NCI-H2029 treated with DMSO at 0.1 percent for 48 hours (cell line): ENCODE results near the gene SUMO1.
A peak's percentile ranks its signal among the peaks of the same experiment; 100 is the strongest.

Experiments
- DNase-seq: peaks from one replicate; lab custom pipeline; 2025; lab: John Stamatoyannopoulos, UW

The SUMO1 gene

DNA sequence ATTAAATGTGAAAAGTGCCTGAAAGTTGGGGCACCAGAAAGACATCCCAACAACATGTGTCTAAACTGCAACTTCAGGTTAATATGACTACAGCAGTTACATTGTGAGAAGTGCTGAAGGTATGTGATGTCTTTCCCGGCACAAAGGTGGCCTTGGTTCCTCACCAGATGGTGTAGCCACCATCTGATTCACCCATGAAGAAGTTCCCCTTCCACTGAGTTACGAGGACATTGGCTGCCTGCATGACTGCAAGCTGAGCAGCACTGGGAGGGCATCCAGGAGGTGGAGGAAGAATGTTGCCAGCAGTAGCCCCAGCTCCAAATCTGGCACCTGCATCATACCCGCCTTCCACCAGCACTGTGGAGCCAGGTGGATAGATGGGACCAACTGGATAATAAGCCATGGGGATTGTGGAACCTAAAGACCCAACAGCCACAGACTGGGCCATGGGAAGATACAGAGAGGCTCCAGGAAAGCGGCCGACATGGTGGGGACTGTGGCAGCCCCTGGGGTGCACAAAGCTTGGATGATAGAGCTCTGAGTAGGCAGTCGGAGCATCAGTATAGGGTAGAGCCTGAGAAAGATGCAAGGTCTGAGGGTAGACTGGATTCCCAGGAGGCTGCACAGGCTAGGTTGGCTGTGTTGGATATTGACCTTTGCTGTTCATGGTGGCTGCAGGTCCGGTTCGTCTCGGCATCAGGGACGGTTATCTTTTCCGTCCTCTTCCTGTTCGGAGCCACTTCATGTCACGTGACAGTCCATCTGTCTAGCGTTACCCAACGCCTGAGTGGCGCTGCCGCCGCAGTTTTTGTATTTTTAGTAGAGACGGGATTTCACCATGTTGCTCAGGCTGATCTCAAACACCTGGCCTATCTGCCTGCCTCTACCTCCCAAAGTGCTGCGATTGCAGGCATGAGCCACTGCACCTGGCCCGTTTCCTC, 36.9 kb downstream of the SUMO1 start:
- no peak for DNase-seq

GRCh38 chr2:202196727-202197126, 41.7 kb downstream of the SUMO1 start:
- DNase-seq = no peak

- no peak for DNase-seq
These were observed 44.0 kb downstream of the SUMO1 start for GRCh38 chr2:202194418-202194817.

GRCh38 chr2:202193881-202194353, 44.5 kb downstream of the SUMO1 start:
- DNase-seq = no peak

- no peak for DNase-seq
These were observed 45.1 kb downstream of the SUMO1 start for GRCh38 chr2:202193305-202193704.

GRCh38 chr2:202187570-202187969, 50.8 kb downstream of the SUMO1 start:
- DNase-seq = no peak

GRCh38 chr2:202186641-202187202, 51.7 kb downstream of the SUMO1 start:
- DNase-seq = no peak

- DNase-seq = no peak
These were observed 53.2 kb downstream of the SUMO1 start for GRCh38 chr2:202185156-202185555.

DNA sequence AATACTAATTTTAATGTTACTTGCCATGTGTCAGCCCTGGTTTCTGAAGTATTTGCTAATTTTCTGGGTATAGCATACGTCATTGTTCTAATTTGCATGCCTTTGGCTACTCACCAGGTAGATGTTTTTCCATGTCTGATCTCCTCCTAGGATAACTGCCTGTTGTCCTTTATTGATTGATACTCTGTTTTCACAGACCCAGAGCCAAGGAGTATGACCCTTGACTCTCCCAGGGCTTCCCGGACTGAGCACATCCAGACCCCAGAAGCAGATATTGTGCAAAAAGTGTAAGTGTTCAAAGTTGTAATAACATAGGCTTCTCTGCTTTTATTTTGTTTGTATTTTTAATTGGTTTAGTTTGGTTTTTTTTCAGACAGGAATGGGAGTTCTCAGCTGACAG, 53.8 kb downstream of the SUMO1 start:
- no peak for DNase-seq

GRCh38 chr2:202178346-202178958, 59.9 kb downstream of the SUMO1 start:
- DNase-seq = peak; percentile 48

DNA sequence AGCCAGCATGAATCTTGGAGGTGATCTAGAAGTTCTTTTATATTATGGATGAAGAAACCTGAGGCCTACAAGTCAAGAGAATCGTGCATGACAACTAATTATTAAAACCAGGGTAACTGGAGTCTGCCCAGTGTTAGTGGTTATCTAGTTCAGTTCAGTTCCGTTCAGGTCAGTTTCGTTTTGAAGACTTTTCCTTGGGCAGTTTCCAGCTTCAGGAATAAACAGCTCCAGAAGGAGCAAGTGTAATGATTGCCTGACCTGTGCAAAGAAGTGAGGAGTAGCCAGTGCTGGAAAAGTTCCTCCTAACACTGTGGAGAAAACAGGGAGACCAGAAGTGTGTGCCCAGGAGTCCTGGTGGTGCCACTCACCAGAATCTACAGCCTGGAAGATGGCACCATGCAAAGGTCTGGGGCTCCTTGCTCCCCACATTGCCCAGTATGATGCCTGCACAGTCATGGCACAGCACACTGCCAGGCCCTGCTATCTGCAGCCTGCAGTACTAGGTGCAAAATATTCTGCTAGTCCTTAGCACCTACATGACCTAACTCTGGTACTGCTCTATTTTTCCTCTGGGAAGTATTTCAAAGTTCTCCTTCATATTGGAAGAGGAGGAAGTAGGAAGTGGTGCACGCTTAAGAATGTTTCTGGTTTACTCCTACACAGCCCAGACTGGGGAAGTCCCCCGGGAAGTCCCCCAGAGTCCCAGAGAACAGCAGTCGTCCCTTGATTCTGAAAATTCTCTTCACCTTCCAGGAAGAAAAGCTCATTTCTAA, 65.8 kb downstream of the SUMO1 start:
- DNase-seq = no peak

- DNase-seq = no peak
These were observed 67.1 kb downstream of the SUMO1 start for GRCh38 chr2:202171241-202171825.

DNA sequence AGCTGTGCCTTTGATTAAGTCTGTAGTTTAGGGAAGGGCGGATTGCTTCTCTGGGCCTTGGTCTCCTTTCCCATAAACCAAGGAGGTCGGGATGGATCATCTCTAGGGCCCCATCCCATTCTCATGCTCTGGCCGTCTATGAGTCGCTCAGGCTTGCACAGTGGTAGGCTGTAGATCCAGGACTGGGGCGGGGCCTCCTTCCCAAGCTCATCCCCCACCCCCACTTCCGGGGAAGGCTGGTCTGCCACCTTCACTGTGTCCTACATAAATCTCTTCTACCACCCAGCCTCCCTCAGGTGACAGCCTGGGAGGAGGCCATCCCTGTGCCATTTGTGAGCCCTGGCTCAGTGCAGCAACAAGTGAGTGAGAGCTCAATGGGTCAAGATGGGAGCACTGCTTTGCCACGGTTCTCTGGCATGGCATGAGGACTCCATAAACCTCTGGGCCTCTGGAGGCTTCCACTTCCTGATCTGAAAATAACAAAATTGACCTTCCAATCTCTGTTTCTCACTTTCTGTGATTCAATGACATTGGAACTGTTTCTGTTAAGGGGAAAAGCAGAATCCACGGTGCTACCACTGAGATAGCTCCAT, 68.5 kb downstream of the SUMO1 start:
- DNase-seq = no peak

DNA sequence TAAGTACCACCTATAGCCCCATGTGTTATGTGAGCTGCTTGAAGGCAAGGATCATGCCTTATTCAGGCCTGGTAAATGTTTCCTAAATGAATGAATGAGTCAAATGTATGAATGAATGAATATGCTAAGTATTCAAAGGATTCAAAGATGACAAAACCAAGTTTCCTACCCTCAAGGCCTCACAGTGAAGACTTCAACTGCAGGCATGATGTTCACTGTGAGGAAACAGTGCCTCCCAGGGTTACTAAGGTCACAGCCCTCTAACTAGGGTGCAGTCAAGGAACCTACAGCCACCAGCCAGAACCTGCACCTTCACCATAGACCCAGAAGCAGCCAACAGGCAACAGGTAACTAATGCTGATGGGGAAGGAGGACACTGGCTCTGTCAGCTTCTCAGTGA, 69.3 kb downstream of the SUMO1 start:
- no peak for DNase-seq

GRCh38 chr2:202165945-202166344, 72.5 kb downstream of the SUMO1 start:
- no peak for DNase-seq

DNA sequence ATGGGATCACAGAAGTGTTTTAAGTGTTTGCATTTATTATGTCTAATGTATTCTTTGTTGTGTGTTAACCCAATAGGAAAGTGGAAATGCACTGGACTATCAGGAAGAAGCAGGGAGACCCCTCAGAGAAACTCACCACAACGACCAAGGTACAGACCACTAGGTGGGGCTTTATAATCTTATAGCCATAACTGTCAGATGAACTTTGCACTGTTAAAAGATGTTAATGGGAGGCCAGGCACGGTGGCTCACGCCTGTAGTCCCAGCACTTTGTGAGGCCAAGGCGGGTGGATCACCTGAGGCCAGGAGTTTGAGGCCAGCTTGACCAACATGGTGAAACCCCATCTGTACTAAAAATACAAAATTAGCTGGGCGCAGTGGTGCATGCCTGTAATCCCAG, 73.2 kb downstream of the SUMO1 start:
- no peak for DNase-seq

DNA sequence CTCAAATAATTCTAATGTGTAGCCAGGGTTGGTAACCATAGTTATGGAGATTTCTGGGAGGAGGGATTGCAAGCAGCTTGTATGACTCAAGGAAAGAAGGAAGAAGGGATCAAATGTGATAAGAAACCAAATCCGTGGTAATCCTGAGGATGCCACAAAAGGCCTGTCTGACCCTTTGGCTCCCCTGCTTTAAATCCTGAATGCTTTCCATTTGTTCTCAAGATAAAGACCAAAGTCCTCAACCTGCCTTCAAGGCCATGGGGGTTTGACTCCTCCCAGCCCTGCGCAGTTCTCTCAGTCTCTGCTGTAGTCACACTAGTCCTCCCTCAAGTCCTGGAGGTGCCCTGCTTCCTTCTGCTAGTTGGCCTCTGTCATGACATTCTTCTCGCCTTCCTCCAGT, 74.0 kb downstream of the SUMO1 start:
- DNase-seq = no peak

DNA sequence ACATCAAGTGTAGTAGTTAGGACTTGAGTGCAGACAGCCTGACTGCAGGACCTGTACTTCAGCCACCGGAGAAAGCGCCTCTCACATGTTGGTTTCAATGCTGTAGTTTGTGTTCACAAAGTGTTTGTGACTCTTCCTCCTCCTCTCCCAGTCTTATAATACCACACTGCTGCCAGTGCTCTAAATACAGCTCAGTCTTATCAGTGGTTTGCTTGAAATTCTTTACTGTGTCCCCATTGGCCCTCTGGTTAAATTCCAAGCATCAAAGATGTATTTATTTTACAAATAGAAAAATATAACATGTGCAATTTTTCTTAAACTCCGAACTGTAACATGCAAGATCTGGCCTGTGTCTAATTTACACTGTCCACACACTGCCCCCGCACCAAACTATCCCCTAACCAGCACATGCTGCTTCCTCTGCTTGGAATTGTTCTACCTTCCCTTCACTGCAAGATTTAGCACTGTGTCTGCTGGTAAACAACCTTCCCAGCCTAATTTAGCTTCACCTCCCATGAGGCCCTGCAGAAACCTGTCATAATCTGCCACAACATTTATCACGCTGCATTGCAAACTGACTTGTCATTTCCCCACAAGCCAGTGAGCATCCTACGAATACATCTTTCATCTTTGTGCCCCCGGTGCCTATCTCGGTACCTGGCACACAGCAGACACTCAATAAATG, 77.1 kb downstream of the SUMO1 start:
- no peak for DNase-seq

- no peak for DNase-seq
These were observed 79.6 kb downstream of the SUMO1 start for GRCh38 chr2:202158796-202159195.

DNA sequence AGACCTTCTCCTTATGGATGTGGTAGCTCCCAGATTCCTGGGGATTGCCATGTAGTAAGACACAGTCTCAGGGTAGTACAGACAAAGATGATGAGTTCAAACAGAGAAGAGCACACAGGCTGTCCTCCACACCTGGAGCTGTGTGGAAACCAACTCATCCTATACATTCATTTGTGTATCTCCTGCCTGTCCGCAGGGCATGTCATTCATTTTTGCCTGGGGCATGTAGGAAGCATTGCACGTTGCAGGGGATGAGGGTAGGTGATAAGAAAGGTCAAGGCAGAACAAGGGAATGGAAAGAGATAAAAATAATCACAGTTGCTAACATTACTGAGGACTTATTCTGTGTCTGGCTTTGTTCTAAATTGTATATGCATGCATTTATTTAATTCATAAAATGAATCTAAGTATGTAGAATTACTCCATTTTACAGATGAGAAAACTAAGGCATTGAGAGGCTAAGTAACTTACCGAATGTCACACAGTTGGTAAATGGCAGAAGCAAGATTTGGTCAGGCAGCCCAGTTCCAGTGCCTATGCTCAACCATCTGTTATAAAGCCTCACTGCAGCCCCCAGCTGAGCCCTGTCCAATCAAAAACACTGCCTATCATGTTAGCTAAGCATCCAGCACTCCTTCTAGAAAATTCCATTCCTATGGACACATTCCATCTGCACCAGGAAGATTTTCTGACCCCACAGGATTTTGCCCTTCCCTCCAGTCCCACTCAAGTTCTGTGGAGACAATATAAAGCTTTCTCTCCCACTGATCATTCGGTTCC, 81.0 kb downstream of the SUMO1 start:
- no peak for DNase-seq
